NCI-H446 (cell line): ENCODE results near the gene RGPD4.

Experiments used
- DNase-seq, 2 experiments: peaks; one replicate each; lab custom pipeline; 2025; lab: John Stamatoyannopoulos, UW

The RGPD4 gene

DNA sequence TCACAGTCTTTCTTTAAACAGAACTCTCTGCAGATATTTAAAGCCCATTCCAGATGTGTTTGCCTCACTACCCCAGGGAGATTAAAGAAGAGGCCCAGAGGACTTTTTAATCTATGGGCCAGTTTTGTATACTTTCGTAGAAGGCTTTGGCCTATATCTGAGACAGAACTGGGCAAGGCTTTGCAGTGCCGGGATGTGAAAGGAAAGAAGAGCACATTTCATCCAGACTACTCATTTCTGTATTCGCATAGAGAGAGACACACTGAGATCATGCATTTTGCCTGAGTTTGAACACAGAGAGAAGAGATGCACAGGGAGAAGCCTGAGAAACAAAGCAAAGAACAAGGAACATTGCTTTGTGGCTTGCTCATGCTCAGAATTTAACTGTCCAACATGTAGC, 104.7 kb downstream of the RGPD4 start:
- no peak for DNase-seq

DNA sequence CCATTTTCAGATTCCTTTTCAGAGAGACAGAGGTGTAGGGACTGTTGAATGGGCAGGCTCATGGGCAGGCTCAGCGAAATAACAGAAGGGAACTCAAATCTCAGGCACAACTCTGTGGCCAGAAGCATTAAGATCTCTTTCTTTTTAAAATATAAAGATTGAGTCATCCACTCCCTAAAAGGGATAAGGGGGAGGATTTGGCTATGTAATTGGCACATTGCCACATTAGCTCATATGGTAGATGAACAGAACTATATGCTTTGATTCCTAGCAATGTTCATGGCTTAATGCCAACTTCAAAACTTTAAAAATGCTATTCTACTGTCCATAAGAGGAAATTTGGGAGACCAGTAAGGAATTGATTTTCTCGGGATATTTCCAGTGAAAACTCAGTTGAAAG, 105.8 kb downstream of the RGPD4 start:
- DNase-seq, result peak in 1 of 2 experiments; percentile 4

DNA sequence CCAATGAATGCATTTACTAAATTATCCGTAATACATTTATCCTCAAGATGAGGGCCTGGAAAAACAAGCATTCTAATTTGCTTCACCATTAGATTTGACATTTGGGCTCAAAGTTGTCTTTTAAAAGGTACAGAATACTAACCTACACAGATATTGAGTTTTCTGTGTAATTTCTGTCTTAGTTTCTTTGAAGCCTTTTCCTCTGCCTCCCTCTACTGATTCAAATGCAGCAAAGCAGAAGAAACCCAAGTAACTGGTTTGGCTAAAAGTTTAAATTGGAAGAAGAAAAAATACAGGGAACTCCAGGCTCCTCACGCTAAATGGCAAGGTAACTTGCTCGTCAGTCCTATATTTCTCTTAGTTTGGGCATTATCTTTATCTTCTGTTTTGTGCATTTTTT, 106.3 kb downstream of the RGPD4 start:
- DNase-seq, result no peak

DNA sequence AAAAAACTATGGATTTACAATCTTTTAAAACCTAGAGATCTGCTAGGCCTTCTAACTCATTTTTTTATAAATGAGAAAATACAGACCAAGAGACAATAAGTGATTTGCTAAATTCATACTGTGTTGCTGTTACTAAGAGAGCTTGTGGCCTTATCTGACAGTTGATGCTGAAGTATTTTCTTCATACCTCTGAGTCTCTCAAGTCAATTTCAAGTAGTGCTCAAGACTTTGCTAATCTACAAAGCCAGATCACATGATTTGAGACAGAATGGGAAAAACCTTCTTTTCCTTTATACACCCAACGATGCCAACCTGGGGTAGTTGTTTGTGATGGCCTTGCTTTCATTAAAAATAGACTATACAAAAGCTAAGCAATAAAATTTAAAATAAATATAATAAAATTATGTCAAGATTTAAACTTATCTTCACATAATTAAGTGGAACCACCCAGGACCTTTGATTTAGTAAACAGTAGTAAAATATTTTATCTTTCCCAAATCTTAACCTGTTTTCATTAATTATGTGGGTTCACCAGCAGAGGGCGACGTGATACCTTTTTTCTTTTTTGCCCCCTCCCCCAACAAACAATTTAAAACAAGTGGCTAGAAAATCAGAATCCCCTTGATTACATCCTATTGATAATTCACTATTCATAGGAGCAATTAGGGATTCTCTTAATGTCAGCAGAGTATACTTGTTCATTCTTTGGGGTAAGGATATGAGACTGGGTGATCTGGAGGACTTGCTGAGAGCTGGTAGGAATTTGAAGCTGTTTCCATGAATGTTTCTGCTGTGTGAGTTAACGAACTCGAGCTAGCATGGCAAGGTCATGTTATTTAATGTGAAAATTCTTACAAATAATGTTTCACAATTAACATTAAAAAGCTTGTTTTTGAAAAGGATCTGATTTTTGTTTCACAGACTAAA, 110.0 kb downstream of the RGPD4 start:
- peak in 1 of 2 experiments; percentile 16 for DNase-seq
